GM12892 (cell line): Measurements from ENCODE around the gene ADISSP.

Experiments
- POLR2A ChIP-seq: IDR thresholded peaks from 2 replicates; pipeline ENCODE4 v1.6.1; 2011; ENCODE audit warnings: low read depth, low read length, control low read depth
- POLR2AphosphoS5 ChIP-seq: IDR thresholded peaks from 2 replicates; pipeline ENCODE4 v1.6.1; 2011; ENCODE audit warnings: low read depth, low read length, control low read depth
- TAF1 ChIP-seq: IDR thresholded peaks from 2 replicates; pipeline ENCODE4 v1.6.1; 2011; ENCODE audit warnings: low read depth, mild to moderate bottlenecking, control low read depth, low read length, borderline replicate concordance

DNA sequence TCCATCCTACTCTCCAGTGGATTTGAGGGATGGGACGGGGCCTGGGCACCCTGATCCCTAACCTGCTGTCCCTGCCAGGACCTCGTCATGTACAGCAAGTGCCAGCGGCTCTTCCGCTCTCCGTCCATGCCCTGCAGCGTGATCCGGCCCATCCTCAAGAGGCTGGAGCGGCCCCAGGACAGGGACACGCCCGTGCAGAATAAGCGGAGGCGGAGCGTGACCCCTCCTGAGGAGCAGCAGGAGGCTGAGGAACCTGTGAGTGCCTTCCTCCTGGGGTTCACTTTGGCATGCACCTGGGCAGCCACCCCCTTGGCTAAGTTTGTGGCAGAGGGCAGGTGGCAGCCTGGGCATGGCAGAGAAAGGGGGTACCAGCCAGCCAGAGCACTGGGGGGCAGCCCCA, 34.3 kb upstream of the ADISSP start:
- TF ChIP-seq TAF1 (no peak), POLR2A (no peak), POLR2AphosphoS5 (no peak)
